ENCODE measurements around the gene CAPN5. TPM values are rescaled to one million over a fixed set of nuclear protein-coding genes. Genes with fewer than 3 reads are reported as not detected.

The CAPN5 gene
- total RNA-seq, 1 experiment from 2014 or later: 17.3 TPM

DNA sequence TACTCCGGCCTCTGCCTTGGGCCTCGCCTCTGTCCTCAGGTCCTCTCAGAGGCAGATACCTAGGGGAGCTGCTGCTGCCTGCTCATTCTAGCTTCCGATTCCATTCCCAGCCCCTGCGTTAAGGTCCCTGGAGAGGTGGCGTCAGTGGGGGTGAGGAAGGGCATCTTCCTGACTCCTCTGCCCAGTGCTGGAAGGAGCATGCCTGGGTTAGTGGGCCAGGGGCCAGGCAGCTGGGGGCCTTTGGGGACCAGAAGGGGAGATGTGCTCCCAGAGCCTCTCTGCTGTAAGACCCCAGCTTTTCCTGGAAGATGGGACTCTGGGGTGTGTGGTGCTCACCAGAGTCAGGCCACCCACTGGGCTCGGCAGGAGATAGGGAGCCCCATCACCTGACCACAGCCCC, 57.7 kb downstream of the CAPN5 start:
- Histone ChIP-seq H3K4me3 (ENCODE audit: low read depth in 2 of 2, low read length in 2 of 2) (no peak overlapping the region), H3K4me1 (ENCODE audit: control insufficient read depth, insufficient read depth, low read length) (peaks cover 7% of the 10 kb centered on the region; the same call in 1 of the 2 replicates), H3K9me3 (ENCODE audit: control insufficient read depth, insufficient read depth, low read depth, low read length) (no peaks in the 10 kb centered on the region), H3K27me3 (ENCODE audit: control insufficient read depth, insufficient read depth, low read length) (no peaks in the 10 kb centered on the region), H3K27ac (ENCODE audit: low read length) (no peak overlapping the region), H3K36me3 (ENCODE audit: control insufficient read depth, insufficient read depth, low read length) (no peaks in the 10 kb centered on the region)
- POLR2A ChIA-PET: no interaction called here
- BruUV-seq (replicated peaks): no TSS peak
- CTCF ChIA-PET: no interaction called here
- intact Hi-C loops (cut with micrococcal nuclease; ENCODE audit: unreplicated experiment): no loop called here
- ATAC-seq (no peak), DNase-seq (ENCODE audit: low read depth, low spot score) (no peak)
- in situ Hi-C loops (cut with HindIII; ENCODE audit: low pct_unique_long_range_greater_than_20kb, low sequenced_read_pairs): no loop called here
- TF ChIP-seq, protein P1, sequence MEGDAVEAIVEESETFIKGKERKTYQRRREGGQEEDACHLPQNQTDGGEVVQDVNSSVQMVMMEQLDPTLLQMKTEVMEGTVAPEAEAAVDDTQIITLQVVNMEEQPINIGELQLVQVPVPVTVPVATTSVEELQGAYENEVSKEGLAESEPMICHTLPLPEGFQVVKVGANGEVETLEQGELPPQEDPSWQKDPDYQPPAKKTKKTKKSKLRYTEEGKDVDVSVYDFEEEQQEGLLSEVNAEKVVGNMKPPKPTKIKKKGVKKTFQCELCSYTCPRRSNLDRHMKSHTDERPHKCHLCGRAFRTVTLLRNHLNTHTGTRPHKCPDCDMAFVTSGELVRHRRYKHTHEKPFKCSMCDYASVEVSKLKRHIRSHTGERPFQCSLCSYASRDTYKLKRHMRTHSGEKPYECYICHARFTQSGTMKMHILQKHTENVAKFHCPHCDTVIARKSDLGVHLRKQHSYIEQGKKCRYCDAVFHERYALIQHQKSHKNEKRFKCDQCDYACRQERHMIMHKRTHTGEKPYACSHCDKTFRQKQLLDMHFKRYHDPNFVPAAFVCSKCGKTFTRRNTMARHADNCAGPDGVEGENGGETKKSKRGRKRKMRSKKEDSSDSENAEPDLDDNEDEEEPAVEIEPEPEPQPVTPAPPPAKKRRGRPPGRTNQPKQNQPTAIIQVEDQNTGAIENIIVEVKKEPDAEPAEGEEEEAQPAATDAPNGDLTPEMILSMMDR (IDR thresholded peaks at IDR 0.05): no peak
- TF ChIP-seq TCF7L2 (IDR thresholded peaks at IDR 0.05; ENCODE audit: low read depth, low read length): no peak
- no peak for TF ChIP-seq SIN3A (IDR thresholded peaks at IDR 0.05; ENCODE audit: borderline replicate concordance, insufficient read depth, low read depth, low read length)
- TF ChIP-seq, protein P2, sequence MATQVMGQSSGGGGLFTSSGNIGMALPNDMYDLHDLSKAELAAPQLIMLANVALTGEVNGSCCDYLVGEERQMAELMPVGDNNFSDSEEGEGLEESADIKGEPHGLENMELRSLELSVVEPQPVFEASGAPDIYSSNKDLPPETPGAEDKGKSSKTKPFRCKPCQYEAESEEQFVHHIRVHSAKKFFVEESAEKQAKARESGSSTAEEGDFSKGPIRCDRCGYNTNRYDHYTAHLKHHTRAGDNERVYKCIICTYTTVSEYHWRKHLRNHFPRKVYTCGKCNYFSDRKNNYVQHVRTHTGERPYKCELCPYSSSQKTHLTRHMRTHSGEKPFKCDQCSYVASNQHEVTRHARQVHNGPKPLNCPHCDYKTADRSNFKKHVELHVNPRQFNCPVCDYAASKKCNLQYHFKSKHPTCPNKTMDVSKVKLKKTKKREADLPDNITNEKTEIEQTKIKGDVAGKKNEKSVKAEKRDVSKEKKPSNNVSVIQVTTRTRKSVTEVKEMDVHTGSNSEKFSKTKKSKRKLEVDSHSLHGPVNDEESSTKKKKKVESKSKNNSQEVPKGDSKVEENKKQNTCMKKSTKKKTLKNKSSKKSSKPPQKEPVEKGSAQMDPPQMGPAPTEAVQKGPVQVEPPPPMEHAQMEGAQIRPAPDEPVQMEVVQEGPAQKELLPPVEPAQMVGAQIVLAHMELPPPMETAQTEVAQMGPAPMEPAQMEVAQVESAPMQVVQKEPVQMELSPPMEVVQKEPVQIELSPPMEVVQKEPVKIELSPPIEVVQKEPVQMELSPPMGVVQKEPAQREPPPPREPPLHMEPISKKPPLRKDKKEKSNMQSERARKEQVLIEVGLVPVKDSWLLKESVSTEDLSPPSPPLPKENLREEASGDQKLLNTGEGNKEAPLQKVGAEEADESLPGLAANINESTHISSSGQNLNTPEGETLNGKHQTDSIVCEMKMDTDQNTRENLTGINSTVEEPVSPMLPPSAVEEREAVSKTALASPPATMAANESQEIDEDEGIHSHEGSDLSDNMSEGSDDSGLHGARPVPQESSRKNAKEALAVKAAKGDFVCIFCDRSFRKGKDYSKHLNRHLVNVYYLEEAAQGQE (IDR thresholded peaks at IDR 0.05; ENCODE audit: insufficient read depth in 1 of 2, low read depth in 2 of 2, low read length in 1 of 2): no peak
- no peak for TF ChIP-seq POLR2AphosphoS5 (IDR thresholded peaks at IDR 0.05; ENCODE audit: low read depth, low read length)

DNA sequence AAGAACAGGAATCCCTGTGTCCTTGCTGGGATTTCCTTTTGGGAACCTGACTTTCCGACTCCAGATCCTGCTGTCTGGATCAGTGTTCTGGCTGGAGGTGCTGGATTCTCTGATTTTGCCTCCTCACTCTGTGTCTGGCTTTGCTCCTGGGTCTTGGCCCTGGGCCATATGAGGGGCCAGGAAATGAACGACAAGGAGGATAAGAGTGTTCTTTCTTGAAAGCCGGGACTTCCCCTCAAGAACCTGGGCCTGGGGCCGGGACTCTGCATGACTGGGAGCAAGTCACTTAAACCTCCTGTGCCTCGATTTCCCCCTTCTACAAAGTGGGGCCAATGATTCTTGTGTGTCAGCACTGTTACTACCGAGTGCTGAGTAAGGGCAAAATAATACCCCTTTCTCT, 58.4 kb downstream of the CAPN5 start:
- no peak for ATAC-seq
- no peak for DNase-seq (ENCODE audit: low read depth, low spot score)

More for the DNA sequence above, 58.4 kb downstream of the CAPN5 start:
- ChIA-PET CTCF (no interaction called here), POLR2A (no interaction called here)
- H3K4me1 ChIP-seq (ENCODE audit: control insufficient read depth, insufficient read depth, low read length): peaks cover 7% of the 10 kb centered on the region; the same call in 1 of the 2 replicates
- intact Hi-C loops (cut with micrococcal nuclease; ENCODE audit: unreplicated experiment) (loop anchor here (5.0 kb wide), 1 partner anchor 422 kb away; no protein-coding TSS in a partner anchor), in situ Hi-C loops (cut with HindIII; ENCODE audit: low pct_unique_long_range_greater_than_20kb, low sequenced_read_pairs) (no loop called here)
- no peak overlapping the region for H3K4me3 ChIP-seq (ENCODE audit: low read depth in 2 of 2, low read length in 2 of 2)
- H3K27ac ChIP-seq (ENCODE audit: low read length): no peak overlapping the region
- TF ChIP-seq POLR2AphosphoS5 (IDR thresholded peaks at IDR 0.05; ENCODE audit: low read depth, low read length) (no peak), SIN3A (IDR thresholded peaks at IDR 0.05; ENCODE audit: borderline replicate concordance, insufficient read depth, low read depth, low read length) (no peak), TCF7L2 (IDR thresholded peaks at IDR 0.05; ENCODE audit: low read depth, low read length) (no peak)
- TF ChIP-seq, protein P2 (IDR thresholded peaks at IDR 0.05; ENCODE audit: insufficient read depth in 1 of 2, low read depth in 2 of 2, low read length in 1 of 2): no peak
- TF ChIP-seq, protein P1 (IDR thresholded peaks at IDR 0.05): no peak
- H3K36me3 ChIP-seq (ENCODE audit: control insufficient read depth, insufficient read depth, low read length): no peaks in the 10 kb centered on the region
- H3K9me3 ChIP-seq (ENCODE audit: control insufficient read depth, insufficient read depth, low read depth, low read length): no peaks in the 10 kb centered on the region
- BruUV-seq (replicated peaks): TSS peak; percentile 72
- no peaks in the 10 kb centered on the region for H3K27me3 ChIP-seq (ENCODE audit: control insufficient read depth, insufficient read depth, low read length)
